GM19193 (cell line): ENCODE results near the gene SUCLA2.
A peak's percentile ranks its signal among the peaks of the same experiment; 100 is the strongest.

Source experiments
- POLR2A ChIP-seq: IDR thresholded peaks from 4 replicates; pipeline ENCODE4 v1.6.1; 2011; ENCODE audit not compliant: insufficient read depth, insufficient read length; ENCODE audit errors: extremely low read depth

SUCLA2 gene

DNA sequence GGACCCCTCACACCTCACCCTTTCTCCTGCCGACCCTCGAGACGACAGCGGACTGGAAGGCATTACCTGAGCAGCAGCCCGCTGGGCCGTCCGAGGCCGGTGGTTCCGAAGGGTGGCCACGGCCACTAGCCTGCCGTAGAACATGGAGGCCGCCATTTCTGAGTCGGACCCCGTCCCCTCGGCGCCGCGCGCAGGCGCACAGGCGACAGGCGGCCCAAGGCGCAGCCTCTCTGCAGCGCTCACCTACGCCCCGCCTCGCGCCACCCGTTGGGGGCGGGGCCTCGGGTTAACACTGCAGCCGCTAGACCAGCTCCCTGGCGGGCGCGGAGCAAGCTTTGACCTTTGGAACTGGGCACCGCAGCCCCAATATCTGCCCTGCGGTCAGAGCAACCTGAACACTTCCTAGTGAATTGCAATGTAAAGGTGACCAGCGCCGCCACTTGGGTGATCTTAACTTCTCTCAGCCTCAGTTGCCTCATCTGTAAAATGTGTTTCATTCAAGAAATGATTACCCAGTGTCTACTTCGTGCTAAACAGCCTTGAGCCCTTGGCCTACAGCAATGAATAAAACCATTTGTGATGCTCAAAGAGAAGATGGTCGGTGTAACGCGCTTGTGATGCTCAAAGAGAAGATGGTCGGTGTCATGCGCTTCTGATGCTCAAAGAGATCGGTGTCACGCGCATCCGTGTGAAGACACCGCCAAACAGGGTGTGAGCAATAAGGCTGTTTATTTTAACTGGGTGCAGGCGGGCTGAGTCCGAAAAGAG is at the start of gene SUCLA2:
TSS of gene SUCLA2 (minus strand) at position 160 of the 768 bp plus-strand sequence. CDS start at position 156, 4 bp downstream.
- peak; percentile 79 for TF ChIP-seq POLR2A

DNA sequence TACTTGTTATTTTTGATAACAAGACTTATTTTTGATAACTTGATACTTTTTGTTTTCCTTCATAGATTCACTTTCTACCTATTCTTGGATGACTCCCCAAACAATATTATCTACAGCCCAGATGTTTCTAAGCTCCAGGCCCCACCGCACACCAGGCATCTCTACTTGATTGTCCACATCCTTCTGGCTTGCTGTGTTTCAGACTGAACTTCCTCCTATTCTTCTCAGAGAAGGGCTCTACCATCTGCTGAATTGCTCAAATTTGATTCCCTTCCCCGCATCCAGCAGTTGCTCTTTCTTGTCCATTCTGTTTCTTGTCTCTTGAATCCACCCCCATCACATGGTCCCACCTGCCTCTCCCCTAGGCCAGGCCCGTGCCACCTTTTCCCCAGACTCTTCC is 49.5 kb upstream of the SUCLA2 start:
- no peak for TF ChIP-seq POLR2A

DNA sequence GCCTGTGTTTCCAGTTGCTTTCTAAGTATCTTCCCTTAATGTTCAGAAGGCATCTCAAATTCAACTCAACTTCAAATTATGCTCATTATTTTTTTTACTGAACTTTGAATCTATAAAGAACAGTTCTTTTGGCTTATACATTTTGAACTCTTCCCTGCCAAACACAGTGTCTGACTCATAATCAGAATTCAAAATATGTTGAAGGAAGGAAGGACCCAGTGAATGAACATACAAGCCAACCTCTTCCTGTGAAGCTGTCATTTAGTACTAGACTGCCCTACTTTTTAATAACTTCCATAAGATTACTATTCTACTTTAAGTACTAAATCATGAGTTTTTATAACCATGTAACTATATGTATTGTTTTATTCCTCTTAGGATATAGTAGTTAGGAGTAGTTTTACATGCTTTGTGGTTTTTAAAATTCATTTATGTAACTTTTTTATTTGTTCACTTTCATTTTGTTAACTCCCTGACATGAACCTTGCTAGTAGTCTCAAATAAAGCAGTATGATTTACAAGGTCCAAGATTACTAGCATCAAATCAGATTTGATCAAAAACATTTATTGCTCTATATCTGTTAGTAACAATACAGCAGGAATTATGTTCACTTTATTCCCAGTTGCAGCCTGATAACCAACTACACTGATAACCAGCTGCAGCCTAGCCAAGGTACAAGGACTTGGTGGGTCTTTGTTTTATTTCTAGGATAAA is 42.9 kb upstream of the SUCLA2 start:
- TF ChIP-seq POLR2A: no peak

DNA sequence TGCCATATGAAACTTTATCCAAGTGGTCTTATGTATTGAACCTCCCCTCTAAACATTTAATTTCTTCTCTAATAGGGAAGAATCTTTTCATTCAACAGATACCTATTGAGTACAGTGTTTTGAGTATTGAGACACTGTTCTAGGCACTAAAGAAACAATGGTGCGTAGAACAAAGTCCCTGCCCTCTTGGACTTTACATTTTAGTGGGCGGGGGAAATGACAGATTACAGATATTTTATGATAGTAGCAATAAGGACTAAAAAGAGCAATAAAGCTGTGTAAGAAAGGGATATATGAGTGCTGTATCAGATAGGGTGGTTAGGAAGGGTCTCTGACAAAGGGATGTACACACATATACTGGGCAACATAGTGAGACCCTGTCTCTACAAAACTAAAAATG is 41.8 kb upstream of the SUCLA2 start:
- no peak for TF ChIP-seq POLR2A

DNA sequence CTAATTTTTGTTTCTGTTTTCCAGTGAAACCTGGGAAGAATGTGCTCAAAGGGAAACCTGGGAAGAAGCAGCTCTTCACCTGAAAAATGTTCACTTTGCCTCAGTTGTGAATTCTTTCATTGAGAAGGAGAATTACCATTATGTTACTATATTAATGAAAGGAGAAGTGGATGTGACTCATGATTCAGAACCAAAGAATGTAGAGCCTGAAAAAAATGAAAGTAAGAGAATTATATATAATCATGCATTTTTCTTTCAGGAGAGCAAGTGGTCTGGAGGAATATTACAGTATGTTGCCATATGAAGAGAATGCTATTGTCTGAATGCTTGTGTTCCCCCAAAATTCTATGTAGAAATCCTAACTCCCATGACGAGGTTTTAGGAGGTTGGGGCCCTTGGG is 39.8 kb upstream of the SUCLA2 start:
- no peak for TF ChIP-seq POLR2A

DNA sequence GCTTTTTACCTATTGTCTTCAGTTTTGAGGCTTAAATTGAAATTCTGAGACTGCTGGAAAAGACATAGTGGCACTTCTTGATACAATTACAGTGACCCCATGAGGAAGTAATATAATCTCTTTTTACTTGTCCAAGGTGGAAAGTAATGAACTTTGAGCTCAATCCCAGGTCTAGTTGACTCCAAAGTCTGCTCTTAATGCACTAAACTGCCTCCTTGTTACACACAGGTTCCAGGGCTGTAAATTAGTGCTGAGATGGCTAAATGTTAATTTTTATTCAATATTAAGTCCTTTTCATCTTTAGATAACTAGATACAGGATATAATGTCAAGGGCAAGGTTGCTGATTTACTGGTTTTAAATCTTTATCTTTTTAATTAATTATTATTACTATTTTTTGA is 39.0 kb upstream of the SUCLA2 start:
- TF ChIP-seq POLR2A: no peak

DNA sequence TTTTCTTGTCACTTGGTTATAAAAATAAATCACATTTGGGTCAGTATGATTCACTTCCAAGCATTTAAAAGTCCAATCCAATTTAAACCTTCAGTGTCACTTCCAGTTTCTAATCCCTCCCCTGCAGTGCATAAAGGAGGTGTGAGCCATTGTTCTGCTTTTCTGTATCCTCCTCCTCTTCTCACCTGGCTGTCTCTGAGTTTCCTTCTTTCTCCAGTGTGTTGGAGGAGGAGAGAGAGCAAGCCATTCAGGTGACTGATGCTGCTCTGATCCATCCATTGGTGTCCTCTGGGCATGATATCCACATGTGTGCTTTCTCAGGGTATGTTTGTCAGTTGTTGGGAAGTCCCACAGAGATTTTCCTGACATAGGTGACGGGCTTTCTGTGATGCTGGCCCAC is 37.7 kb upstream of the SUCLA2 start:
- no peak for TF ChIP-seq POLR2A

DNA sequence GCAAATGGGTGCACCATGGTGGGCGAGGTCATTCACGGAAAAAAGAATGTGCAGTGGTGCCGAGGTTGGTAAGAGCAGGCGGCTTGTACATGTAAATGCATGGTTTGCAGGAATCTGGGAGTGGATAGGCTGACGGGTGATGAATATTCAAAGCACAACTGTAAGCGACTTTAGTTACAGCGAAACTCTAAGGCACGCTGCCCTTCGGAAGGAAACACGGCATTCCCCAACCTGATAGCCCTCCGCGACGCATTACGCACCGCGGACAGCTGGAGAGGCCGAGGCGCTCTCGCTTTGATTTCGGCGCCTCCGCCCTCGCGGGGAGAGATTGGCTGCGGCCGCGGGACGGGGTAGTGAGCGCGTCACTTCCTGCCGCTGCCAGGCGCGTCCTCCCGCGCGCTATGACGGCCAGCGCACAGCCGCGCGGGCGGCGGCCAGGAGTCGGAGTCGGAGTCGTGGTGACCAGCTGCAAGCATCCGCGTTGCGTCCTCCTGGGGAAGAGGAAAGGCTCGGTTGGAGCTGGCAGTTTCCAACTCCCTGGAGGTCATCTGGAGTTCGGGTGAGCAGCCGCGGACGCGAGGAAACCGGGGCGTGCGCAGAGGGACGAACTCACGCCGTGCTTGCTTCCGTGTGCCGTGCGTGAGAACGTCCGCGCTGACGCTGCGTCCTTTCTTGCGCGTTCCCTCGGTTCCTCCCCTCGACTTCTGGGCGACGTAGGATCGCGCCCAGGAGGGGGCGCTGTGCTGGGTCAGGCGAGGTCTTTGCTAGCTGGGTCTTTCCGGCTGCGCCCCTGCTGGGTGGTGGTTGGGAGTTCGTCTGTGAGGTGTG is 36.5 kb upstream of the SUCLA2 start, which contains the start of gene NUDT15:
TSS of gene NUDT15 (plus strand) at position 381 of the 828 bp plus-strand sequence. CDS start at position 402, 21 bp downstream.
- TF ChIP-seq POLR2A: peak; percentile 98

DNA sequence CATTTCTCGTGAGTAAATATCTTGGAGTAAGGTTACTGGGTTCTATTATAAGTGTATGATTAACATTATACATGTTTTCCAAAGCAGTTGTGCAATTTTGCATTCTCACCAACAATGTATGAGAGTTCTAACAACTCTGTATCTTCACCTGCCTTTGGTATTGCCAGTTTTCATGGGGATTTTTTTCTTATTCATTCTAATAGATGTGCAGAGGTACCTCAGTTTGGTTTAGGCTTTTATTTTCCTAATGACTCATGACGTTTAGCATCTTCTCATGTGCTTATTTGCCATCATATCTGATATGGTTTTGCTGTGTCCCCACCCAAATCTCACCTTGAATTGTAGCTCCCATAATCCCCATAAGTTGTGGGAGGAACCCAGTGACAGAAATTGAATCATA is 28.8 kb upstream of the SUCLA2 start:
- TF ChIP-seq POLR2A: no peak

DNA sequence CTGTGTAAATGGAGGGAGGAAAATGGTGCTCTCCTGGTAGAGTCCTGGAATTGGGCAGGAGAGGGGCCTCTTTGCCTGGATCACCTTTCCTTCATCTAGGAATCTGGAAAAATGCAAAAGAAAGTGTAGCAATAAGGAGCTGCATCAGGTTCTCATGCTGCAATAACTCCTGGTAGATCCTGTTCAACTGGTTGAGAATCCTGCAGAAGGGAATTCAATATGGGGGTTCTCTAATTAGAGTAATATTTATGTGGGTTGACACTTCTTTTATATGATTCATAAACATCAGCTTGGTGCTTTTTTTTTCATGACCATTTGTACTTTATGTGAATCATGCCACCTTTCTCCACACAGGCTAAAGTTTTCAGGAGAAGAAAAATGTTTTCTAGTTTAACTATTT is 27.0 kb upstream of the SUCLA2 start:
- no peak for TF ChIP-seq POLR2A

DNA sequence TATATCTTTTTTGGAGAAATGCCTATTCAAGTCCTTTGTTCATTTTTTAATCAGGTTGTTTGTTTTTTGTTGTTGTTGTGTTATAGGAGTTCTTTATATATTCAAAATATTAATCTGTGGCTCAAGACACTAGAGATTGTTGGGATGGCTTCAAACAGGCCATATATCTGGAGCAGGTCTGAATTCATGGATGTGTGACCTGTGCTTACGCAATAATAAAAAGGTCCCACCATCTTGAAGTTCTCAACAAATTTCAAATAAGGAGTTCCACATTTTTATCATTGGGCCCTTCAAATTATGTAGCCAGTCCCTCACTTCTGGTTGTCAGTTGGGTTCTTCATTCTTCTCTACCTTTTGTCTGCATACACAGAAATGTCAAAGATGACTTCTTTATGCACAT is 18.7 kb upstream of the SUCLA2 start:
- TF ChIP-seq POLR2A: no peak

DNA sequence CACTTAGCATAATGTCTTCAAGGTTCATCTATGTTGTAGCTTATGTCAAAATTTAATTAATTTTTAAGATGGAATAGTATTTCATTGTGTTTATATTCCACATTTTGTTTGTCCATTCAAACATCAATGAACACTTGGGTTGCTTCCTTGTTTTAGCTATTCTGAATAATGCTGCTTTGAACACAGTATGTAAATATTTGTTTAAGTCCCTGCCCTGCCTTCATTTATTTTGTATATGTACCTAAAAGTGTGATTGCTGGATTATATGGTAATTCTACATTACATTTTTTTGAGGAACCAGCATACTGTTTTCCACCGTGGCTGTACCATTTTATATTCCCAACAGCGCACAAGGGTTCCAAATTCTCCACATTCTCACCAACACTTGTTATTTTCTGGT is 17.6 kb upstream of the SUCLA2 start:
- TF ChIP-seq POLR2A: no peak

DNA sequence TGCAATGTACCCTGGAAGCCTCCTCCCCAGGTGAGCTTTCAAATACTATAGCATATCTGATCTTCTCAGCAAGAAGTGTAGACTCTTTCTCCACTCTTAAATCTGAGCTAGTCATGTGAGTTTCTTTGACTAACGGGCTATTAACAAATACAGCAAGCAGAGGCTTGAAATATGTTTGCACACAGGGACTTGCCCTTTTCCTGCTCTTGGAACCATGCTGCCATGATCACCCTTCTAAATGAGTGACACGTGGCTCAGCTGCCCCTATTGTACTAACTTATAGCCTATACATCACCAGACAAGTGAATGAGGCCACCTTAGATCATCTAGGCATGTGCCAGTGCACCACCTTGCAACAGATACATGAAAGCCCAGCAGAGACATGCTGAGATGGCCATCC is 13.3 kb upstream of the SUCLA2 start:
- TF ChIP-seq POLR2A: no peak

DNA sequence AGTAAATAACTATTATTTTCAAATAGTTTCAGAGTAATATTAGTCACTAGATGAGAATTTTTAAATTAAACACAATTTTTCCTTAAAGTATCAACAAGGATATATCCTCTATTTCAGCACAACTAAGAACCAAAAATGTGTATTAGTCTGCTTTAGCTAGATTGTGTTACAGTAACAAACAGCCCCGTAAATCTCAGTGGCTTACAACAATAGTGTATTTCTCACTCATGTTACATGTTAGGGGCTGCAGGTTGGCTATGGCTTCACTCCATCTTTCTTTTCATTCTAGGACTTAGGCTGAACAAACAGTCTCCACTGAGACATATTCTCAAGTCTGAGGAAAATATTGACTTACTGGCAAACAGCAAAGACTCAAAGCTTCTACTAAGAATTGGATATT is 11.6 kb upstream of the SUCLA2 start:
- TF ChIP-seq POLR2A: no peak

DNA sequence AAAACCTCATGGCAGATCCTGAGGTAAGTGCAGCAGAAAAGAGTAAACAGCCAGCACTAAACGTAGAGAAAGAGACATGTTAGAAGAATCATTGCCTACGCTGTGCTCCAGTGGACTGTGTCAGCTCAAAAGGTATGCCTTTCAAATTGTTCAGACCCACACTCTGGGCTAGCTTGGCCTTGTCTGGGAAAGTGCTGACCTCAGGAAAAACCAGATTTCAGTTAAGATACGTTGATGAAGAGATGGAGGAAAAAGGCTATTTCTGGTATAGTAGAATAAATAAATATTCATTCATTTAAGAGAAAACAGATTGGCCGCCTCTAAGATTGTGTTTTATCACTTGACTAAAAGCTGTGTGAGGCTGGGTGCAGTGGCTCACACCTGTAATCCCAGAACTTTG is 9.6 kb upstream of the SUCLA2 start:
- TF ChIP-seq POLR2A: no peak
